Measurements from ENCODE around the gene SLC25A21.

SLC25A21 gene

GRCh38 chr14:36857136-36857535 lies 315.3 kb downstream of the SLC25A21 start:
- DNase-seq = no peak

GRCh38 chr14:36856095-36856878 lies 316.1 kb downstream of the SLC25A21 start:
- DNase-seq = no peak

GRCh38 chr14:36855396-36855795 lies 317.0 kb downstream of the SLC25A21 start:
- no peak for DNase-seq

- no peak for DNase-seq
Observed at GRCh38 chr14:36852981-36853691, 319.3 kb downstream of the SLC25A21 start.

DNA sequence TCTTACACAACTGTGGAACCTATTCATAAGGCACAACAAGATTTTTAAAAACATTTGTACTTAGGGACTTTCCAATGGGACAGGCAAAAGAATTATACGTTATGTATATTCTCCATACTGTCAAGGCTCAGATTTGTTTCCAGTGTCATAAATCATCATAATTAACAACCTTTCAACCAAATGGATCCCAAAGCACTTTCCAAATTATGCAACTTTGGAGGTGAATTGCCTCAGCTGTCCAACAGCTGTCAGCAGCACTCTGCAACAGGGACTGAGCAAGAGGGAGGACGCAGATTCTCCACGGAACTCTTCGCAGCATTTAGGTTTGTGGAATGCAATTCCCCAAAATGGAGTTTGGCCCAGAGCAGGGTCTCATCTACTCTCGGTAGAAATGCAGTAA lies 324.2 kb downstream of the SLC25A21 start:
- no peak for DNase-seq

- no peak for DNase-seq
Observed at GRCh38 chr14:36847366-36847765, 325.0 kb downstream of the SLC25A21 start.

- DNase-seq = no peak
Observed at GRCh38 chr14:36845356-36846012, 326.9 kb downstream of the SLC25A21 start.

GRCh38 chr14:36844443-36845195 lies 327.8 kb downstream of the SLC25A21 start:
- no peak for DNase-seq

DNA sequence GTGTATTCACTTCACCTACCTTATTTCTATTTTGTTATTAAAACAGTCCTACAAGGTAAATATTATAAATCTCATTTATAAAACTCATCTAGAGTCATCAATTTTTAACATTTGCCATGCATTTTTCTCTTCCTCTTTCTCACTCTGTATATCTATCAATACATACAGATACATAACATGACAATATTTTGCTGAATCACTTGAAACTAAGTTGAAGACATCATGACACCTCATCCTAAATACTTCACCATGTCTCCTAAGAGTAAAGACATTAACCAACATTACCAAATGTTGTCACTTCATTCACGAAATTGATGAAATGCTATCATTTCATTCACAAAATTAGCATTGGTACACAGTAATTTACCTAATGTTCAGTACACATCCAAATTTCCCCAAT lies 329.0 kb downstream of the SLC25A21 start:
- no peak for DNase-seq

GRCh38 chr14:36835128-36835527 lies 337.3 kb downstream of the SLC25A21 start:
- no peak for DNase-seq

DNA sequence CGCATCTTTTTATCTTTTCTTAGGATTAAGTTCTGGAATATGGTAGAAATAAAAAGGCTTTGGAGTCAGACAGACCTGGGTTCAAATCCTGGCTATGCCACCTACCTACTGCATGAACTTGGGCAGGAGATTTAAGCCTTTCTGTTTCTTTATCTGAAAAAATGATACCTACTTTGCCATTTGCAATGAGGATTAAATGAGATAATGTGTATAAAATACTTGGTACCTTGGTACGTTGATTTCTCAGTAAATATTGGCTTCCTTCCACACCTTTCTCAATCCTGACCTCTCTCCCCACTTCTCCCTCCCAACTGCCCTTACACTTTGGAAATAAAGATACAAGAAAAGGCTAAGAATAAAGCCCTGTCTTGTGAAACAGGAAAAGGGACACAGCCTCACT lies 338.1 kb downstream of the SLC25A21 start:
- DNase-seq = no peak

- no peak for DNase-seq
Observed at GRCh38 chr14:36829547-36829946, 342.9 kb downstream of the SLC25A21 start.

DNA sequence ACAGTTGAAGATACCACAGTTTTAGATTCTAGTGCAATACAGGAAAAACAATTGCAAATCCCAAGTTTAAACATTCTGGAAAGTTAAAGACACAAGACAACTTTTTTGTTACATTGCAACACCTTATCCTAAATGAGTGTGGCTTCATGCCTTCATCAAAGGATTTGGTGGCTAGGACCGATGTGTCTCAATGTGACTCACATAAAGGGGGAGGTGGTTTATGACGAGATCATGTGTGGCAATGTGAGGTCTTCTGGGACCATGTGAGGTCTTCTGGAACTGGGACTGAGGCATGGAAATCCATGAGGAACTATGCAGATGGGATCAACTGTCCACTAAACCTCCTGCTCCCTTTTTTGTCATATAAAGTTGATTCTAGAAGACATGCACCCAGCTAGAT lies 344.5 kb downstream of the SLC25A21 start:
- no peak for DNase-seq

GRCh38 chr14:36826614-36827013 lies 345.8 kb downstream of the SLC25A21 start:
- no peak for DNase-seq

DNA sequence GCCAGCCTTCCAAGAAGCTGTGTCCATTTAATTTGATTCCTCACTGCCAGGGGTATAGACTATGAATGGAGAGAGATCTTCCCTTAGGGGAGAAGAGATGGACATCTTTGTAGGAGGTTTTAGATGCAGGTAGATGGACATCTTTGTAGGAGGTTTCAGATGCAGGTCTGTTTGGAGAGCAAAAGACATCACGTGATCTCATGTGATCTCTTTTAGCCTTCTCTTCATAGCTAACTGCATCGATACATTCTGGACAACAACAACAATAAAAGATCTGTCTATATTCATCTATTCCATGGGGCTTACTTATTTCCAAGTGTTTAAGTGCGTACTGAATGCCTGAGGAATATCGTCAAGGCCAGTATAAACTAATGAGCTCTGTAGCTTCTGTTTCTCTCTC lies 347.6 kb downstream of the SLC25A21 start:
- DNase-seq = no peak

DNA sequence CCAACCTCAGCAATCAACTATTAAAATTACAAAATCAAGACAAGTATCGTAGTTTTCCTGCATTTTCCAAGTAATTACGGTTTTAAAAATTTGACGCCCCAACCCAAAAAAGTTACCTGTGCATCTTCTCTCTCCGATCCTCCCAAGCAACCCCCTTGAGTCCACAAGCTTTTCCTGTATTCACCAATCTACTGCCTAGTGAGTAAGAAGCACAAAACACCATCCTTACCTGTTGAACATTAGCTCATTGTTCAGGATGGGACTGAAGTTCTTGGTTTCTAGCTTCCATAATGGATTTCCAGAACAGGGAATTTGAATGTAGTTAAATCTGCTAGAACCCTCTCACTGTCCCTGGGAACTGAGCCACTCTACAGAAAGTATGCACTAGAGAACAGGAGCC lies 348.8 kb downstream of the SLC25A21 start:
- DNase-seq = no peak

GRCh38 chr14:36822685-36823084 lies 349.7 kb downstream of the SLC25A21 start:
- DNase-seq = no peak

DNA sequence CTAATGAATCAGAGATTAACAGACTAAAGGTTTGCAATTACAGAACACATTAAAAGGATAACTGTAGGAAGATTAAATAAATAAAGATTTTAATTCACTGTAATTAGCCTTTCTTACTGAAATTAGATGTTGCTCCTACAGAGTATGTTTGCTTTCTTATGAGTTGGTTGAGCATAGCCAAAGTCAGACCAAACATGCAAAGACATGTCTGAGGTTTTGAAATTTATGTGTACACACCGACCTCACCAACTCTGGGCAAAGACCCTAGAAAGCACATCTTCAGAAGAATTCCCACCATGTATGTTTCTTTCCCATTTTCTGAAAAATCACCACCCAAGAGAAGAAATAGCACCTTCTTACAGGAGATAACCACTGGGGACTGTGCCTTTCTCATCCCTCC lies 351.5 kb downstream of the SLC25A21 start:
- no peak for DNase-seq

- DNase-seq = no peak
Observed at GRCh38 chr14:36820111-36820709, 352.2 kb downstream of the SLC25A21 start.

DNA sequence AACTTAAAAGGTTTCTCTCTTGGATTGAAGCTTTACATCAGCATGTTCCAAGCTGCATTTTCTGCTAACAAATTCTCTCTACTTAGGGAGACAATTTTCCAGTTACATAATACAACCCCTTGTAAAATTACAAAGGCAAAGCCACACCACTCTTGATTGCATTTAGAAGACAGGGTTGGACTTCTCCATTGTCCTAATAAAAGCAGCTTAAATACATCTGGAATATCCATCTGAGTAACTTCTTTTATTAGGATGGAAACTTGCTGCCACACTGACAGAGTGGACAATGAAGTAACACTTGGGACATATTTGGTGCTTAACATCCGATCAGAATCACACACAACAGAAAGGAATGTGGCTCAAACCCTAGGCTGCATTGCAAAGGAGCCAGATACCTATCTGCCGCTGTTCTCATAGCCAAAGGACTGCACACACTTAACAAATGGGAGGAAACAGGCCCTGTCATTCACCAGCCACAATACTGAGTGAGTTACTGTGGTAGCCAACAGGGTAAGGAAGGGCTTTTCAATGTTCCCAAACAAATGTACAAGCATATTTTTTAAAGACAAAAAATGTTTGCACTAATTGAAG lies 353.5 kb downstream of the SLC25A21 start:
- DNase-seq = no peak

DNA sequence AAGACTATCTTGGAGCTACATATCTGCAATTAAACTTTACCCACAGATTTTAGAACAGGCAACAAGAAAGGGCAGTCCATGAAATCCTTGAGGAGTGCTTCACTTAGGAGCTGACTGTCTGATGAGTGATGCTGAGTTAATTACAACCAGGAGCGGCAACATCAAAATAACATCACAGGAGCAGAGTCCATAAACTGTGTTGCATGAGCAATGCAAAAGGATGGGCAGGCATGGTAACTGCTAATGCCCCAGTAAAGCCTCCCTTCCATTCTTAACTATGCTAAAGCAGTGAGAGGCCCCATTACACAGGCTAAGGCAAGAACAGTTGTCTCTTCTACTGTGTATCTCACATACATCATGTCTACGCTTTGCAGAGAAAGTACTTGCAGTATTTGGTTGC lies 354.2 kb downstream of the SLC25A21 start:
- DNase-seq = no peak

Measured in GDM1 (cell line).